Gastroesophageal sphincter (tissue), 3 donors: ENCODE results near the gene BRD1.

ENCODE experiments used
- CTCF ChIP-seq, 4 experiments: fragments of 200-600 bp in 2 of 4; fragments of 450-650 bp in 2 of 4; sonication (generic) in 1 of 4; IDR thresholded peaks; one replicate each; pipeline ENCODE4 v1.5.1; 2017 to 2019; ENCODE audit warnings: antibody characterized with exemption in 4 of 4, mild to moderate bottlenecking in 2 of 4, moderate library complexity in 2 of 4
- POLR2A ChIP-seq, 2 donors: fragments of 450-650 bp; IDR thresholded peaks; one replicate each; pipeline ENCODE4 v1.6.1; 2017; ENCODE audit warnings: antibody characterized with exemption in 2 of 2, mild to moderate bottlenecking in 2 of 2, moderate library complexity in 1 of 2

DNA sequence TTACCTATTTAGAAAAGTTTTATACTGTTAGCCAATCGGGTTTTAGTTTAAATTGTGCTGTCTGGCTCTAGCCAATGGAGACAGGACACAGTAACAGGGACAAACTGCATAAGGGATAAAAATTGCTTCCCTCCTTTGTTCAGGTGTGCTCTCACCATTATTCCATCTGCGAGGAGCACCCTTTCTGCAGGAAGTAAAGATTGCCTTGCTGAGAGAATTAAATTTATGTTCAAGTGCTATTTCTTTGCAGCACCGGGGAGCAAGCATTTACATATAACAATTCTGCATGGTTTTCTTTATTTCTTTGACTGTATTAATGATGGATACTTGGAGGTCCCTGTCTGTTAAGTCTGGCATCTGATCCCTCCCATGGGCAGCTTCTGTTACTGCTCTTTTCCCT is 80.5 kb downstream of the BRD1 start:
- TF ChIP-seq POLR2A (IDR thresholded peaks at IDR 0.05) = no peak
- TF ChIP-seq CTCF (IDR thresholded peaks at IDR 0.05) = no peak
